HEK293 (cell line): ENCODE results near the gene PPP1R10.

Experiments
- BCL11B ChIP-seq: fragments of 450-650 bp; formaldehyde crosslinking; IDR thresholded peaks from 2 replicates; pipeline ENCODE4 v1.5.1; 2016; ENCODE audit warnings: low read depth, missing biosample characterization, missing genetic modification characterization
- CTCF ChIP-seq: fragments of 450-650 bp; formaldehyde crosslinking; IDR thresholded peaks from 2 replicates; pipeline ENCODE4 v1.5.1; 2016; ENCODE audit warnings: missing biosample characterization, missing genetic modification characterization
- GLIS2 ChIP-seq: fragments of 450-650 bp; formaldehyde crosslinking; IDR thresholded peaks from 2 replicates; pipeline ENCODE4 v1.5.1; 2016; ENCODE audit warnings: missing biosample characterization, missing genetic modification characterization
- IKZF3 ChIP-seq: fragments of 450-650 bp; IDR thresholded peaks from 2 replicates; pipeline ENCODE4 v1.5.0; 2018; ENCODE audit warnings: missing biosample characterization, mild to moderate bottlenecking, missing genetic modification characterization, moderate library complexity
- KLF7 ChIP-seq: fragments of 450-650 bp; formaldehyde crosslinking; IDR thresholded peaks from 2 replicates; pipeline ENCODE4 v1.5.1; 2016; ENCODE audit warnings: missing biosample characterization, missing genetic modification characterization, borderline replicate concordance
- KLF9 ChIP-seq: fragments of 450-650 bp; formaldehyde crosslinking; IDR thresholded peaks from 2 replicates; pipeline ENCODE4 v1.5.1; 2016; ENCODE audit warnings: missing biosample characterization, missing genetic modification characterization, low read depth
- PRDM4 ChIP-seq: fragments of 450-650 bp; formaldehyde crosslinking; IDR thresholded peaks from 2 replicates; pipeline ENCODE4 v1.5.1; 2017; ENCODE audit warnings: missing biosample characterization, missing genetic modification characterization
- RBAK ChIP-seq: fragments of 450-650 bp; formaldehyde crosslinking; IDR thresholded peaks from 2 replicates; pipeline ENCODE4 v1.5.1; 2016; ENCODE audit warnings: missing biosample characterization, missing genetic modification characterization
- SP3 ChIP-seq: fragments of 450-650 bp; formaldehyde crosslinking; IDR thresholded peaks from 2 replicates; pipeline ENCODE4 v1.5.1; 2016; ENCODE audit warnings: missing biosample characterization, missing genetic modification characterization
- ZBTB17 ChIP-seq: fragments of 450-650 bp; formaldehyde crosslinking; IDR thresholded peaks from 2 replicates; pipeline ENCODE4 v1.5.1; 2016; ENCODE audit warnings: missing biosample characterization, missing genetic modification characterization
- ZBTB21 ChIP-seq: fragments of 450-650 bp; formaldehyde crosslinking; IDR thresholded peaks from 2 replicates; pipeline ENCODE4 v1.5.1; 2017; ENCODE audit warnings: missing biosample characterization, missing genetic modification characterization
- ZBTB48 ChIP-seq: fragments of 450-650 bp; formaldehyde crosslinking; IDR thresholded peaks from 2 replicates; pipeline ENCODE4 v1.5.1; 2016; ENCODE audit warnings: missing biosample characterization, missing genetic modification characterization
- ZBTB7A ChIP-seq: fragments of 450-650 bp; formaldehyde crosslinking; IDR thresholded peaks from 2 replicates; pipeline ENCODE4 v1.5.1; 2016; ENCODE audit warnings: low read depth, missing biosample characterization, missing genetic modification characterization
- ZFP69B ChIP-seq: fragments of 450-650 bp; formaldehyde crosslinking; IDR thresholded peaks from 2 replicates; pipeline ENCODE4 v1.5.1; 2016; ENCODE audit warnings: missing biosample characterization, missing genetic modification characterization
- ZIC2 ChIP-seq: fragments of 450-650 bp; formaldehyde crosslinking; IDR thresholded peaks from 2 replicates; pipeline ENCODE4 v1.5.1; 2016; ENCODE audit warnings: missing biosample characterization, missing genetic modification characterization
- ZNF10 ChIP-seq: fragments of 450-650 bp; formaldehyde crosslinking; IDR thresholded peaks from 2 replicates; pipeline ENCODE4 v1.5.1; 2017; ENCODE audit warnings: missing biosample characterization, missing genetic modification characterization
- ZNF132 ChIP-seq: fragments of 450-650 bp; formaldehyde crosslinking; IDR thresholded peaks from 2 replicates; pipeline ENCODE4 v1.5.1; 2017; ENCODE audit warnings: missing biosample characterization, missing genetic modification characterization, borderline replicate concordance
- ZNF174 ChIP-seq: fragments of 450-650 bp; formaldehyde crosslinking; IDR thresholded peaks from 2 replicates; pipeline ENCODE4 v1.5.0; 2017; ENCODE audit warnings: missing biosample characterization, mild to moderate bottlenecking, missing genetic modification characterization
- ZNF202 ChIP-seq: fragments of 450-650 bp; formaldehyde crosslinking; IDR thresholded peaks from 2 replicates; pipeline ENCODE4 v1.5.1; 2016; ENCODE audit warnings: missing biosample characterization, missing genetic modification characterization, borderline replicate concordance
- ZNF324 ChIP-seq: fragments of 450-650 bp; formaldehyde crosslinking; IDR thresholded peaks from 2 replicates; pipeline ENCODE4 v1.5.1; 2016; ENCODE audit warnings: missing biosample characterization, missing genetic modification characterization
- ZNF391 ChIP-seq: fragments of 450-650 bp; formaldehyde crosslinking; IDR thresholded peaks from 2 replicates; pipeline ENCODE4 v1.5.1; 2016; ENCODE audit warnings: low read depth, missing biosample characterization, missing genetic modification characterization, borderline replicate concordance
- ZNF530 ChIP-seq: fragments of 450-650 bp; formaldehyde crosslinking; IDR thresholded peaks from 2 replicates; pipeline ENCODE4 v1.5.1; 2016; ENCODE audit warnings: low read depth, missing biosample characterization, missing genetic modification characterization
- ZNF548 ChIP-seq: fragments of 450-650 bp; formaldehyde crosslinking; IDR thresholded peaks from 2 replicates; pipeline ENCODE4 v1.5.1; 2016; ENCODE audit warnings: missing biosample characterization, missing genetic modification characterization
- ZNF571 ChIP-seq: fragments of 450-650 bp; formaldehyde crosslinking; IDR thresholded peaks from 2 replicates; pipeline ENCODE4 v1.5.0; 2017; ENCODE audit warnings: missing biosample characterization, missing genetic modification characterization
- ZNF580 ChIP-seq: fragments of 450-650 bp; formaldehyde crosslinking; IDR thresholded peaks from 2 replicates; pipeline ENCODE4 v1.5.1; 2016; ENCODE audit warnings: missing biosample characterization, missing genetic modification characterization
- ZNF600 ChIP-seq: fragments of 450-650 bp; formaldehyde crosslinking; IDR thresholded peaks from 2 replicates; pipeline ENCODE4 v1.5.1; 2016; ENCODE audit warnings: missing biosample characterization, missing genetic modification characterization
- ZNF776 ChIP-seq: fragments of 450-650 bp; formaldehyde crosslinking; IDR thresholded peaks from 2 replicates; pipeline ENCODE4 v1.5.0; 2017; ENCODE audit warnings: missing biosample characterization, missing genetic modification characterization, borderline replicate concordance
- ZNF785 ChIP-seq: fragments of 450-650 bp; formaldehyde crosslinking; IDR thresholded peaks from 2 replicates; pipeline ENCODE4 v1.5.1; 2016; ENCODE audit warnings: missing biosample characterization, missing genetic modification characterization
- ZXDB ChIP-seq: fragments of 450-650 bp; formaldehyde crosslinking; IDR thresholded peaks from 2 replicates; pipeline ENCODE4 v1.5.1; 2016; ENCODE audit warnings: missing biosample characterization, missing genetic modification characterization
- TF ChIP-seq, protein P1 (sequence below): fragments of 450-650 bp; formaldehyde crosslinking; IDR thresholded peaks from 2 replicates; pipeline ENCODE4 v1.5.1; 2016; ENCODE audit warnings: missing biosample characterization, missing genetic modification characterization
- TF ChIP-seq, protein P2 (sequence below): fragments of 450-650 bp; formaldehyde crosslinking; IDR thresholded peaks from 2 replicates; pipeline ENCODE4 v1.5.1; 2016; ENCODE audit warnings: missing biosample characterization, missing genetic modification characterization, low read depth

PPP1R10 gene

DNA sequence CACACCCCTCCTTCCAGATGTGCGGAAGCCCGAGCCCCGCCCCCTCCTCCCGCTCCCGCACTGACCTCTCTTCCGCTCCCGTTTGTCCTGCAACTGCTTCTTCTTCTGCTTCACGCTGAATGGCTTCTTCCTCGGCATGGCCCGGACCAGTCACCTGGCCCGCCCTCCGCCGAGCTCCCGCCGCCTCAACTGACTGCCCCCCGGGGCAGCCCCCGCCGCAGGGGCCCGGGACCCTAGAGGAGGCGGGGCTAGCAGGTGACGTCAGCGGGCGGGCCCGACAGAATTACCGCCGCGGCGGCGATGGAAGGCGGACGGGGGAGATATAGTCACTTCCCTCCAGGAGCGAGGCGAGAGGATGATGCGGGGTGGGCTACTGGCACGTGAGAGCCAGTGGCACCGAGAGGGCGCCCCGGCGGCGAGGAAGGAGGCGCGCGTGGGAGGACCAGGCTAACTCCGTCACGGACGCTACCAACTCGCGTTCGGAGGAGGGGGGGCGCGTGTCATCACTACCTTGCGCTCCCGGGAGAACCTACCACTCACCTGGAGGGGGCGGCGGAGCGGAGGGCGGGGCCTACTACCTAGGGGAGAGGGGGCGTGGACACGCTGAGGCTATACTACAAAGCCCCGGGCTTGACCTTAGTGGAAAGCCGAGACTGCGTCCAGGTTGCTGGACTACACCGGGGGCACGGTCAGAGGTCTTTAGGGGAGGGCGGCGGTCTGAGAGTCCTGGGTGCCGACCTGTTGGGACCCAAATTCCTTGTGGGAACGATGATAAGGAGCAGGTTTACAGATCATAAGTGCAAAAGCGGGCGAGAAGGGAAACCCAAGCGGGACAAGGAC is 60.8 kb downstream of the PPP1R10 start, which contains the start of gene GNL1 (continued):
- TF ChIP-seq ZNF530 (no peak), CTCF (tag by site-specific recombination) (peak; percentile 62), ZNF391 (tag by site-specific recombination) (peak; percentile 62; the same call in 1 of the 2 replicates), ZBTB48 (tag by site-specific recombination) (peak; percentile 5; the same call in 1 of the 2 replicates), ZNF571 (no peak), ZNF202 (no peak), BCL11B (tag by site-specific recombination) (peak; percentile 93), ZIC2 (tag by site-specific recombination) (peak; percentile 89), GLIS2 (tag by site-specific recombination) (peak; percentile 94), ZNF132 (tag by site-specific recombination) (no peak), ZNF174 (tag by site-specific recombination) (no peak), RBAK (tag by site-specific recombination) (no peak), ZNF548 (tag by site-specific recombination) (no peak), ZBTB21 (tag by site-specific recombination) (peak; percentile 95), ZNF580 (tag by site-specific recombination) (0 out of 2 replicates have a peak, but pooled peaks have one; percentile 12), ZXDB (peak; percentile 96), IKZF3 (tag by site-specific recombination) (peak; percentile 68), ZNF776 (tag by site-specific recombination) (no peak), ZFP69B (peak; percentile 87), ZNF785 (tag by site-specific recombination) (peak; percentile 88; the same call in 1 of the 2 replicates), KLF9 (tag by site-specific recombination) (peak; percentile 97), ZNF324 (tag by site-specific recombination) (peak; percentile 79; the same call in 1 of the 2 replicates), SP3 (tag by site-specific recombination) (peak; percentile 93), ZBTB7A (tag by site-specific recombination) (peak; percentile 75), ZNF10 (peak; percentile 88), KLF7 (tag by site-specific recombination) (peak; percentile 13; the same call in 1 of the 2 replicates), PRDM4 (tag by site-specific recombination) (0 out of 2 replicates have a peak, but pooled peaks have one; percentile 8), ZNF600 (peak; percentile 27; the same call in 1 of the 2 replicates), ZBTB17 (tag by site-specific recombination) (peak; percentile 7; the same call in 1 of the 2 replicates)
- TF ChIP-seq, protein P1, sequence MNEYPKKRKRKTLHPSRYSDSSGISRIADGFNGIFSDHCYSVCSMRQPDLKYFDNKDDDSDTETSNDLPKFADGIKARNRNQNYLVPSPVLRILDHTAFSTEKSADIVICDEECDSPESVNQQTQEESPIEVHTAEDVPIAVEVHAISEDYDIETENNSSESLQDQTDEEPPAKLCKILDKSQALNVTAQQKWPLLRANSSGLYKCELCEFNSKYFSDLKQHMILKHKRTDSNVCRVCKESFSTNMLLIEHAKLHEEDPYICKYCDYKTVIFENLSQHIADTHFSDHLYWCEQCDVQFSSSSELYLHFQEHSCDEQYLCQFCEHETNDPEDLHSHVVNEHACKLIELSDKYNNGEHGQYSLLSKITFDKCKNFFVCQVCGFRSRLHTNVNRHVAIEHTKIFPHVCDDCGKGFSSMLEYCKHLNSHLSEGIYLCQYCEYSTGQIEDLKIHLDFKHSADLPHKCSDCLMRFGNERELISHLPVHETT (tag by site-specific recombination), result peak; percentile 42; the same call in 1 of the 2 replicates
- TF ChIP-seq, protein P2, sequence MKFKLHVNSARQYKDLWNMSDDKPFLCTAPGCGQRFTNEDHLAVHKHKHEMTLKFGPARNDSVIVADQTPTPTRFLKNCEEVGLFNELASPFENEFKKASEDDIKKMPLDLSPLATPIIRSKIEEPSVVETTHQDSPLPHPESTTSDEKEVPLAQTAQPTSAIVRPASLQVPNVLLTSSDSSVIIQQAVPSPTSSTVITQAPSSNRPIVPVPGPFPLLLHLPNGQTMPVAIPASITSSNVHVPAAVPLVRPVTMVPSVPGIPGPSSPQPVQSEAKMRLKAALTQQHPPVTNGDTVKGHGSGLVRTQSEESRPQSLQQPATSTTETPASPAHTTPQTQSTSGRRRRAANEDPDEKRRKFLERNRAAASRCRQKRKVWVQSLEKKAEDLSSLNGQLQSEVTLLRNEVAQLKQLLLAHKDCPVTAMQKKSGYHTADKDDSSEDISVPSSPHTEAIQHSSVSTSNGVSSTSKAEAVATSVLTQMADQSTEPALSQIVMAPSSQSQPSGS (tag by site-specific recombination), result peak; percentile 99
